DMS53 treated with DMSO at 0.1 percent for 48 hours (cell line): ENCODE results near the gene ACTA2.

Experiments used
- DNase-seq: peaks from one replicate; lab custom pipeline; 2025; ENCODE audit not compliant: unreplicated experiment; lab: John Stamatoyannopoulos, UW

Gene ACTA2

GRCh38 chr10:88952647-88953111 is at the start of gene ACTA2:
Gene ACTA2 (minus strand): TSS chr10:88952773. CDS start chr10:88948930, 3,843 bp downstream.
- DNase-seq, result no peak

DNA sequence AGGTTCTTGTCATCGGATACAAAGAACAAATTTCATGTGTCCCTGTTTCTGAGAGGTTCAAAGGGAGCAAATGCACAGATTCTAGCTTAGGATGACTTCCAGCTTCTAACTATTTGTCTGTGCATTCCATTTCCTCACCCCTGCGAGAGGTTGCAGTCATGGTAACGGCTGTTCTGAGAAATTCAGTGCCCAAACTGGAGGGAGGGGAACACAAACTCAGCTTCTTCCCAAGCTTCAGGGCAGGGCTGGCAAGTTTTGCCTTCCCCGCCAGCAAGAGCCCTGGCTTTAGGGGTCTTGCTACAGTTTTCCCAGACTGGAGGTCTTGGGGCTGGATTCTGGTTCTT is 49.1 kb upstream of the ACTA2 start:
- DNase-seq, result no peak

DNA sequence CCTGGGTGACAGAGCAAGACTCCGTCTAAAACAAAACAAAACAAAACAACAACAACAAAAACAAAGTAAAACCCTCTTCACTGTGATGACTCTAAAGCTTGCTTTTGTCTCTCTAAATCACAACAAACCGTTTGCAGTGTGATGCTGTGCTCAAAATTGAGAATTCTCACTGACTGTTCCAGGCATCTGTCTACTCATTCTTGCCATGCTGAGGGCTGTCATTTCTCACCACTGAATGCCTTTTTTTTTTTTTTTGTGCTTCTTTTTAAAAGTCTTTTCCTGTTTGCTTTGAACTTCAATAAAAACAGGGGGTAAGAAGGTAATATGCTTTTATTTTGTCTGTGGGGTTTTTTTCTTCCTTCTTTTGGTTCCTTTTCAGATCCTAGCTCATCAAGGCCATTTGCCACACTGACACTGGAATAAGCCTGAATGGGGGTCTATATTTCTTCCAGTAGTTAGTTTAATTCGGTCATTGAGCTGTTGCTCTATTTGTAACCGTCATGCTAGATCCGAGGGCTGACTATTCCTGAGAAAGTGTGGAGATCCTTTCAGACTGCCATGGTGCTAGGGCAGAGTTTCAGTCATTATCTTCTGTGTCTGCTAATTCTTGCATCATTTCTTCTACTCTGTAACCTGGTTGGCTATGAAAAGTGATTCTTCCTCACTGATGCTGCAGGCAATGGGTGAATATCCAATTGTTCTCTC is 48.6 kb upstream of the ACTA2 start:
- no peak for DNase-seq

- no peak for DNase-seq
Measured at GRCh38 chr10:88999625-89000024, 47.1 kb upstream of the ACTA2 start.

DNA sequence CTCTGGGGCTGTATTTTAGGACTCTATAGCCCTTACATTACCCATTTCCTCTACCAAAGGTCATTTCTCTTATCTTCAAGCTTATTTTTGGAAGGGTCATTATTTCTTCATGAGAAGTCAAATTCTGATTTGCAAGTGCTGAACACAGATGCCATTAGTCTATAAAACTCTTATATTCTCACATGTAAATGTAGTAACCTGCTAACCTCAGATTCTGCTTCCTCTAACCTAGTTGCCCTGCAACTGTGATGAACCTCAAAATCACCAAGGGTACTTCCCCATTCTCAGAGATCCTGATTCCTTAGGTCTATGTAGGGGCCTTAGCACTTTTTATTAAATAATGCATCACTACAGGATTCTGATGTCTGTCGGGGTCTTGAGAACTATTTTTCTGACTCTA is 44.4 kb upstream of the ACTA2 start:
- no peak for DNase-seq

GRCh38 chr10:88995156-88995876 is 42.7 kb upstream of the ACTA2 start:
- no peak for DNase-seq

GRCh38 chr10:88994019-88994418 is 41.4 kb upstream of the ACTA2 start:
- no peak for DNase-seq

DNA sequence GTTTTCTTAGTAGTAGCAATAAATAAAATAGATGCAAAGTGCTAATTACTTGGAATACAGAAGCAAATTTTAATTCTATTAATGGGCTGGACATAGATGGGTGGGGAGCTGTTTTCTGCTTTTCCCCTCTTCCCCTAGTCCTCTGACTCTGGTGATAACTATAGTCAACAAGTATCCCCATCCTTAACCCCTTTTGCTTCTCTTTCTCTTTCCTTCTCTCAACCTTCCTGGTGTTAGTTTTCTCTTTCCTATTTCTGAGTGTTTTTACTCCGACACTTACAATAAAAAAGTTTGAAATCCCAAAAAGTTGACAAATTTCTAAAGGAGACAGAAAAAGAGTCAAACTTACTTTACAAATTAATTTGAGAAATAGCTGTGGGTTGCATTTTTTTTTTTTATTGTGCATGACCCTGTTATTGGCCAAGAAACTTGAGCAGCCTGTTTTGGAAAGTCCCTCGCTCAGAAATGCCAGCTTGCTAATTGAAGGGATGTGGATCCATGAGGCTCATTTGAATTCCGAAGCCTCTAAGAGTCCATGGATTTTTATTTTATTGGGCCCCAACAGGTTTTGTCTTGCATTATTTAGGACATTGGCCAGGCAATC is 40.5 kb upstream of the ACTA2 start:
- DNase-seq, result no peak

- no peak for DNase-seq
Measured at GRCh38 chr10:88991899-88992320, 39.3 kb upstream of the ACTA2 start.

DNA sequence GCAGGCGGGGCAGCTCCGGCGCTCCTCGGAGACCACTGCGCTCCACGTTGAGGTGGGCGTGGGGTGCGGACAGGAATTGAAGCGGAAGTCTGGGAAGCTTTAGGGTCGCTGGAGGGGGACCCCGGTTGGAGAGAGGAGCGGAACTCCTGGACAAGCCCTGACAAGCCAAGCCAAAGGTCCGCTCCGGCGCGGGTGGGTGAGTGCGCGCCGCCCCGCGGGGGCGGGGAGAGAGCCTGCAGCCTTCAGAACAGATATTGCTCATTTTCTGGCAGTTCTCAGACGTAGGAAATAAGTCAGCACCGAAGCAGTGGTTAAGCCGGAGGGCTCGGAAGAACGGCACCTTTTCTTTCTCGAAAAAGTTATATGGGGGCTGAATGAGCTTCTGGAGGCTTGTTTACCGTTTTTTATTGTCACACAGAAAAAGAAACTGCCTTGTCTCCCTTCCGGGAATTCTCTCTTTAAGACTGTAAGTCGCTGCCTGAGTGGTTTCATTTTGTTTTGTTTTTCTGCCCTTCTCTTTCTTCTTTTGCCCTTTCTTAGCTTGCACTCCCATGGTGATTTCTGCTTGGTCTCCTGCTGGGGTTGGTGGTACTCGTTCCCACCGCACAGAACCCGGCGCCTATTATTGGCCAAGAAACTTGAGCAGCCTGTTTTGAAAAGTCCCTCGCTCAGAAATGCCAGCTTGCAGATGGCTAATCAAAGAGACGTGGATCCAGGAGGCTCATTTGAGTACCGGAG is 38.8 kb upstream of the ACTA2 start:
- DNase-seq, result peak; percentile 37

GRCh38 chr10:88990384-88991160 is 38.0 kb upstream of the ACTA2 start, which contains the start of gene FAS:
Gene FAS (plus strand): TSS chr10:88990798. CDS start chr10:88990877, 79 bp downstream.
- DNase-seq, result peak; percentile 19

DNA sequence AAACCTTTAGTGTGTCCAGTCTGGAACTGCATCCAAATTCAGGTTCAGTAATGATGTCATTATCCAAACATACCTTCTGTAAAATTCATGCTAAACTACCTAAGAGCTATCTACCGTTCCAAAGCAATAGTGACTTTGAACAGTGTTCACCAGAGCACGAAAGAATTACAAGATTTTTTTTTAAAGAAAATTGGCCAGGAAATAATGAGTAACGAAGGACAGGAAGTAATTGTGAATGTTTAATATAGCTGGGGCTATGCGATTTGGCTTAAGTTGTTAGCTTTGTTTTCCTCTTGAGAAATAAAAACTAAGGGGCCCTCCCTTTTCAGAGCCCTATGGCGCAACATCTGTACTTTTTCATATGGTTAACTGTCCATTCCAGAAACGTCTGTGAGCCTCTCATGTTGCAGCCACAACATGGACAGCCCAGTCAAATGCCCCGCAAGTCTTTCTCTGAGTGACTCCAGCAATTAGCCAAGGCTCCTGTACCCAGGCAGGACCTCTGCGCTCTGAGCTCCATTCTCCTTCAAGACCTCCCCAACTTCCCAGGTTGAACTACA is 37.3 kb upstream of the ACTA2 start:
- DNase-seq, result no peak

DNA sequence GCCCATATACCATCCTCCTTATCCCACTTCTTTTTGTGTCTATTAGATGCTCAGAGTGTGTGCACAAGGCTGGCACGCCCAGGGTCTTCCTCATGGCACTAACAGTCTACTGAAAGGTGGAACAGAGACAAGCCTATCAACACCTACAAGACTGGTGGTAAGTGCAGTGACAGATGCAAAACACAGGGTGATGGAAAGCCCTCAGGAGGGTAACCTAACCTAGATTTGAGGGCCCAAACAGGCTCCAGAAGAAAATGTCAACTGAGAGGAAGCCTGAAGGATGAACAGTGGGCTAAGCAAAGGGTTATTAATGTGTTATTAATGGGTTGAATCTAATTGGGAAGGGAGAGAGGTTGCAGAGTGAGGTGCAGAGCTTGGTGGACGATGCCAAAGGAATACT is 36.9 kb upstream of the ACTA2 start:
- no peak for DNase-seq

- no peak for DNase-seq
Measured at GRCh38 chr10:88987840-88988239, 35.3 kb upstream of the ACTA2 start.

DNA sequence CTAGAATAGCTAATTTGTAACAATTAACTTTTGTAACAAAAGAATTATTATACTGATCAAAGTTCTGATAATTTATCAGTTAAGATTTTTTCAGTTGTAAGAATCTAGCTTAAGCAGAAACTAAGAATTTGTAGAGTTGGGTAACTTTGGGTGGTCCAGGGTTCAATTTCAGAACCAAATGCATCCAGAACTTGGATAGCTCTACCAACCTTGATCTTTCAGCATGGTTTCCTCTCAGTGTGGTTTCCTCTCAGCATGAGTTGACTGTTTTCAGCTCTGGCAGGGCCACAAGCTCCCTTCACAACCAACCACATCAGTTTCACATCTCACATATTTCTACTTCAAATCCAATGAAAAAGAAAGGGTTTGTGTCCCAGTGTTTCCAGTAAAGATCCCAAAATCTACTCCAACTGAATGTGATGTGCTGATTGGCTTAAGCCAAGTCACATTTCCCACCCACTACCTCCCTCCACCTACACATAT is 34.7 kb upstream of the ACTA2 start:
- DNase-seq, result no peak

- DNase-seq, result peak; percentile 38
Measured at GRCh38 chr10:88986549-88987242, 34.1 kb upstream of the ACTA2 start.

DNA sequence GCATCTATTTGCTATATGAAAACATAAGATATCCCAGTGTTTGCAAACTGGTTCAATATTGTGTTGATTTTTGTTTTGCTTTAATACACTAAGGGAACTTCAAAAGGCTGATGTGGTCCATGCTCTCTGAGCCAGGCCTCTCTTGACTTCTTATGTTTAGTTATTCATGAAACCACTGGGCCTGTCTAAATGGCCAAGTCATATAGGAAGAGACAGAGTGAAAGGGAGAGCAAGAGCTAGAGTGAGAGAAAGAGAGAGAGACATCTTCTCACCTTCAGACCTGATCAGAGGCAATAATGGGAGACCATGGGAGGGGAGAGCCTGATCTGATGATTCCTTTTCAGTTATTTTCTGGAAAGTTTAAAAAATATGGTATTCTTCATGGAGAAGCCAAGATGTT is 32.0 kb upstream of the ACTA2 start:
- DNase-seq, result no peak

- DNase-seq, result no peak
Measured at GRCh38 chr10:88983939-88984338, 31.4 kb upstream of the ACTA2 start.

- DNase-seq, result no peak
Measured at GRCh38 chr10:88983206-88983605, 30.6 kb upstream of the ACTA2 start.

GRCh38 chr10:88982366-88982765 is 29.8 kb upstream of the ACTA2 start:
- no peak for DNase-seq
